Cardiac fibroblast (primary cell): ENCODE data around the gene ACBD5.
"Not testable (repeated sequence)": the region's sequence is repeated elsewhere in the genome, so short reads cannot be mapped to it uniquely, and the experiment has no call there.

Source experiments
- DNase-seq, 2 donors: peaks; one replicate each; pipeline versions ENCODE4 v3.0.0 to v3.0.0-alpha.2; 2010; ENCODE audit warnings: low read depth in 2 of 2
- H3K4me3 ChIP-seq, 2 donors: replicated peaks in 1 of 2; 1 replicate in 1 of 2; 2 replicates in 1 of 2; pipeline ENCODE4 v1.5.1; 2011; ENCODE audit warnings: low read depth in 2 of 2, low read length in 2 of 2, mild to moderate bottlenecking in 2 of 2, moderate library complexity in 1 of 2
- TF ChIP-seq, protein P1 (sequence below): IDR thresholded peaks from one replicate; pipeline ENCODE4 v1.5.1; 2011; ENCODE audit warnings: low read depth, mild to moderate bottlenecking, low read length, inconsistent platforms

ACBD5 gene

DNA sequence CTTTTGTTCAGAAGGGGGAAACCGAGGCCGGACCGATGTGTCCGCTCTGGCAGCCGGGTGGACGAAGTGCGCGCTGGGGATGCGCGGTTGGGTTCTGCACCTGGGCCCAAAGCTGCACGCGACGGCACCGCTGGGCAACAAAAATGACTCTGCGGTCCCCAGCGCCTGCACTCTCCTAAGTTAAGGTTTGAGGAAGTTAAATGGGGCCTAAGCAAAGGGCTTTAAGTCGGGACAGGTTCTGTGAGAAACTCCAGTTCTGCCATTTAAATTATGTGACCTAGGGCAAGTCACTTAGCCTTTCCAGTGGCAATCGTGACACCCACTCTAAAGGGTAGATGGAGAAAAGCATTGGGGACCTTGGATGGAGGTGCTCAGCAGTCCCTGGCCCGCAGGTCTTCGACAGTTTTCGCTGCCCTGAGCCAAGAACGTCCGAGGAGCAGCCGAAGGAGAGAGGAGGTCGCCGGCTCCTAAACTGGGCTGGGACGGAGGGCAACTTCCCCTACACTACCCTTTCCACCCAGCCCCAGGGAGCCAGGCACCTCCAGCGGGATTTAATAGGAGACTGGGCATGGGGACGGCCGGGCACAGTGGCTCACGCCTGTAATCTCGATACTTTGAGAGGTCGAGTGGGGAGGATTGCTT, 534 bp upstream of the ACBD5 start:
- TF ChIP-seq, protein P1, sequence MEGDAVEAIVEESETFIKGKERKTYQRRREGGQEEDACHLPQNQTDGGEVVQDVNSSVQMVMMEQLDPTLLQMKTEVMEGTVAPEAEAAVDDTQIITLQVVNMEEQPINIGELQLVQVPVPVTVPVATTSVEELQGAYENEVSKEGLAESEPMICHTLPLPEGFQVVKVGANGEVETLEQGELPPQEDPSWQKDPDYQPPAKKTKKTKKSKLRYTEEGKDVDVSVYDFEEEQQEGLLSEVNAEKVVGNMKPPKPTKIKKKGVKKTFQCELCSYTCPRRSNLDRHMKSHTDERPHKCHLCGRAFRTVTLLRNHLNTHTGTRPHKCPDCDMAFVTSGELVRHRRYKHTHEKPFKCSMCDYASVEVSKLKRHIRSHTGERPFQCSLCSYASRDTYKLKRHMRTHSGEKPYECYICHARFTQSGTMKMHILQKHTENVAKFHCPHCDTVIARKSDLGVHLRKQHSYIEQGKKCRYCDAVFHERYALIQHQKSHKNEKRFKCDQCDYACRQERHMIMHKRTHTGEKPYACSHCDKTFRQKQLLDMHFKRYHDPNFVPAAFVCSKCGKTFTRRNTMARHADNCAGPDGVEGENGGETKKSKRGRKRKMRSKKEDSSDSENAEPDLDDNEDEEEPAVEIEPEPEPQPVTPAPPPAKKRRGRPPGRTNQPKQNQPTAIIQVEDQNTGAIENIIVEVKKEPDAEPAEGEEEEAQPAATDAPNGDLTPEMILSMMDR, result no peak
- DNase-seq, result peak; percentile 7 to 34
- H3K4me3 ChIP-seq, result peak overlapping the region; percentile 77 to 81

DNA sequence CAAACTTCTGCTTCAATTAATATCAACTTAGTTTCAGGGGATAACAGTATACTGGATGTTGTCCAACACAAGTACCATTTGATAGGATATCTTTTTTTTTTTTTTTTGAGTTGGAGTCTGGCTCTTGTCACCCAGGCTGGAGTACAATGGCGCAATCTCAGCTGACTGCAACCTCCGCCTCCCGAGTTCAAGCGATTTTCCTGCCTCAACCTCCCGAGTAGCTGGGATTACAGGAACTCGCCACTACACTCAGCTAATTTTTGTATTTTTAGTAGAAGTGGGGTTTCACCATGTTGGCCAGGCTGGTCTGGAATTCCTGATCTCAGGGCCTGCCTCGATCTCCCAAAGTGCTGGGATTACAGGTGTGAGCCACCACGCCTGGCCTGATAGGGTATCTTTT, 3.1 kb downstream of the ACBD5 start:
- not testable (repeated sequence) for DNase-seq, H3K4me3 ChIP-seq

DNA sequence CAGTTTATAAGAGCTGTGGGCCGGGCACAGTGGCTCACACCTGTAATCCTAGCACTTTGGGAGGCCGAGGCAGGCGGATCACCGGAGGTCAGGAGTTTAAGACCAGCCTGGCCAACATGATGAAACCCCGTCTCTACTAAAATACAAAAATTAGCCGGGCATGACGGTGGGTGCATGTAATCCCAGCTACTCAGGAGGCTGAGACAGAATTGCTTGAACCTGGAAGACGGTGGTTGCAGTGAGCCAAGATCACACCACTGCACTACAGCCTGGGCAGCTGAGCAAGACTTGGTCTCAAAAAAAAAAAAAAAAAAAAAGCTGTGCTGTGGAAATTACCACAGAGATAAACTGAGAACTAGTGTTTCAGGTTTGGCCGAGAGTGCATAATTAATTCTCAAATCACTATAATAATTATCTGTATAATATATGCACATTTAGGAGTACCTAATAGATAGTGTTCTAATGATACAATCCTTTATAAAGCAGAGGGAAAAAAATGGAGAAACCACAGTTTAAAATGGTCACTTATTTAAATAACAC, 3.9 kb downstream of the ACBD5 start:
- DNase-seq, H3K4me3 ChIP-seq: not testable (repeated sequence)

DNA sequence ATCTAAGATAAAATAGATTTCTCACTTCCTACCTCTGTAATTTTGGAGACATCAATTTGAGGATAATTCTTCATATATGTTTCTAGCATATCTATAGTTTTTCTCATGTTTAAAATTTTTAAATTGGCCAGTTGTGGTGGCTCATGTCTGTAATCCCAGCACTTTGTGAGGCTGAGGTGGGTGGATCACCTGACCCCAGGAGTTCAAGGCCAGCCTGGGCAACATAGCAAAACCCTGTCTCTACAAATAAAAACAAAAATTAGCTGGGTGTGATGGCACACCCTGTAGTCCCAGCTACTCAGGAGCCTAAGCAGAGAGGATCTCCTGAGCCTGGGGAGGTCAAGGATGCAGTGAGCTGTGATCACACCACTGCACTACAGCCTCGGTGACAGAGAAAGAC, 4.9 kb downstream of the ACBD5 start:
- DNase-seq, result no peak
- TF ChIP-seq, protein P1, result no peak
- H3K4me3 ChIP-seq, result no peak overlapping the region

DNA sequence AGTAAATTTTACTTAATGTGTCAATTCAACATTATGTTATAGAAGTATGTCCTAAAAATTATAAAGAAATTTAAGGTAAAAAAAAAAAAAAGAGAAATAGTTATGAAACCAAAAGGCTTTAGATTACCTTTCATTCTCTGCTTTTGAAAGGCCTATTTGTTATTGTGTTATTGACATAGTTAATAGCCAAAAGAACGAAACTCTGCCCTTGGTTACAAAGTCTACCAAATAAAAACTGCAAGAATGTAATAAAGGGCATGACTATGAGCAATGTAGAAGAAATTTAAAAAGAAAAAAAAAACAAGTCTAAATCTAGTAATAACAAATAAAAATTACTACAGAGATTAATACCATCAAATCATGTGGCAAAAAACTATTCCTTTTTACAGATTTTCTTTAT, 10.6 kb downstream of the ACBD5 start:
- TF ChIP-seq, protein P1, result no peak
- DNase-seq, result no peak
- no peak overlapping the region for H3K4me3 ChIP-seq

DNA sequence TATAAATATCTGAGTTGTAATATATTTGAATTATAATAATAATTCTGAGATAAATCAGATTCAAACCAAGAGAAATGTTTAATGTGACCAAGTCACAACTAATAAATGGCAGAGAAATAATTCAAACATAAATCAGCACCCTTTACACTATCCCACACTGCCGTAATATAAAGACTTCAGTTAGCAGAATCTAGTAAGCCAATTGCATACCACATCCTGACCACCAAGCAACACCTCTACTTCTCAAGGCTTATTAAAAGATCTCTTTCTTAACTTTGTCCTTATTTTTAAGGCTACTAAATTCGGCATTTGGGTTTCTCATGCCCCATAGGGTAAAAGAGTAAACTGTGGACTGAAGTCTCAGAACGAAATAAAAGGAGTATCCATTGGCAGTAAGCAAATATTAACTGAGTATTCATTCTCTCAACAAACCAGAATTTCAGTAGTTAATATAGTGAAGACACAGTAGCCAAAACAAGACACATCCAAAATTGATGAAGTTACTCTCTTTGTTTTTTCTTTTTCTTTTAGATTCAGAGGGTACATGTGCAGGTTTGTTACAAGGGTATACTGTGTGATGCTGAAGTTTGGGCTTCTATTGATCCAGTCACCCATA, 14.8 kb downstream of the ACBD5 start:
- H3K4me3 ChIP-seq, result no peak overlapping the region
- TF ChIP-seq, protein P1, result no peak
- no peak for DNase-seq

DNA sequence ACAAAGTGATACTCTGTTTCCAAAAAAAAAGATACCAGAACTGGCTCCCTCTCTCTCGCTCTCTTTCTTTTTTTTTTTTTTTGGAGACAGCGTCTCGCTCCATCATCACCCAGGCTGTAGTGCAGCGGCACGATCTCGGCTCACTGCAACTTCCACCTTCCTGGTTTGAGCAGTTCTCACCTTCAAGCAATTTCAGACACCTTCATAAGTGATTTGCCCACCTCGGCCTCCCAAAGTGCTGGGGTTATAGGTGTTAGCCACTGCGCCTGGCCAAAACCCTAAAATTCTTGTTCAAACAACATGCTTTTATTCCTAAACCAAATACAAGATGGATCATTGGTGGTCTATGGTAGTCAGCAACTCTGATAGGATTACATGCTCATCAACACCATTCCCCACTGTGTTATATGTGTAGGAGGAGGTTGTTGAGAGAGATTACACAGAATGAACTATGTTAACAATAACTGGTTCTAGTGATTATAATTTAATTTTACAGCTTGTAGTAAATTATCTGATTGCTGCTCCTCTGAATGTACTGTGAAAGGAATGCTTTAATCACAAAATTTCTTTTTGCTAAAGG, 15.5 kb downstream of the ACBD5 start:
- TF ChIP-seq, protein P1, result no peak
- no peak overlapping the region for H3K4me3 ChIP-seq
- DNase-seq, result no peak
